Spinal cord (tissue), 10 donors: ENCODE measurements around the gene RAB40C. TPM values are rescaled to one million over a fixed set of nuclear protein-coding genes. Genes with fewer than 3 reads are reported as not detected.

Source experiments
- DNase-seq, 6 donors: peaks; one replicate each; pipeline versions ENCODE4 v3.0.0 to v3.0.0-alpha.2; 2013 to 2015; ENCODE audit warnings: low spot score in 6 of 6, low read depth in 4 of 6
- H3K27ac ChIP-seq: one replicate; pipeline ENCODE4 v1.5.1; 2013; ENCODE audit warnings: low read depth, low read length, control low read depth
- H3K27me3 ChIP-seq: one replicate; pipeline ENCODE4 v1.6.1; 2013; ENCODE audit warnings: low read length; ENCODE audit not compliant: control insufficient read depth, insufficient read depth
- H3K36me3 ChIP-seq: one replicate; pipeline ENCODE4 v1.6.1; 2013; ENCODE audit warnings: low read length; ENCODE audit not compliant: control insufficient read depth, insufficient read depth
- H3K4me1 ChIP-seq: one replicate; pipeline ENCODE4 v1.6.1; 2013; ENCODE audit warnings: low read length; ENCODE audit not compliant: control insufficient read depth, insufficient read depth
- H3K4me3 ChIP-seq: one replicate; pipeline ENCODE4 v1.5.1; 2013; ENCODE audit warnings: low read depth, low read length, control low read depth
- H3K9me3 ChIP-seq: one replicate; pipeline ENCODE4 v1.6.1; 2013; ENCODE audit warnings: low read length; ENCODE audit not compliant: control insufficient read depth, insufficient read depth
- WGBS: methylation state at CpG from one replicate; pipeline ENCODE4 v1.1.5; 2013; ENCODE audit warnings: missing lambda C conversion rate; ENCODE audit not compliant: insufficient coverage; 5-methylcytosine and 5-hydroxymethylcytosine counted together
- polyA plus RNA-seq, 2 donors: library from polyadenylated mRNA; unstranded; fragments of 120-200 nt; gene quantifications; one replicate each; pipeline ENCODE4 v1.2.1, GENCODE V29; 2013; ENCODE audit not compliant: insufficient read length in 2 of 2
- total RNA-seq, 2 donors: library from RNA; depleted of rRNA in 1 of 2; stranded (reverse); fragments of 120-200 nt in 1 of 2; fragments of >200 nt in 1 of 2; gene quantifications; one replicate each; pipeline versions ENCODE4 v1.2.3 to v1.2.4, GENCODE V29; 2013 to 2014
- donor health status: healthy.

The RAB40C gene
- total and polyA plus RNA-seq, 4 donors: 12.4 to 45.7 (median 30.1) TPM

DNA sequence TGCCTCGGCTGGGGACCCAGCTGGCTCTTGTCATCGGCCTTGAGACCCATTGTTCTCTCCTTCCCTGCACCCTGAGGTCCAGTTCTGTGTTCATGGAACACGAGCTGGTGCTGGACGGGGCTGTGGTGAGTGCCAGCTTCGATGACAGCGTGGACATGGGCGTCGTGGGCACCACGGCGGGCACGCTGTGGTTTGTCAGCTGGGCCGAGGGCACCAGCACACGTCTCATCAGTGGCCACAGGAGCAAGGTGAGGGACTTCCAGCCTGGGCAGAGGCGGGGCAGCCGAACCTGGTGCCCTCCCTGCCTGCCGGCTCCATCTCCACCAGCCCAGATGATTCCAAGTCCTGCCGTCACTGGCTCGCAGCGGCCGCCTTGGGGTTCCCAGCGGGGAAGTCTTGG, 72.7 kb downstream of the RAB40C start:
- Histone ChIP-seq H3K36me3 (peaks cover 88% of the 10 kb centered on the region), H3K4me3 (no peak overlapping the region), H3K4me1 (peaks cover 21% of the 10 kb centered on the region), H3K9me3 (no peaks in the 10 kb centered on the region), H3K27ac (no peak overlapping the region), H3K27me3 (no peaks in the 10 kb centered on the region)
- no peak for DNase-seq
- 96% methylated on average over 21 of the region's 21 CpGs for WGBS

DNA sequence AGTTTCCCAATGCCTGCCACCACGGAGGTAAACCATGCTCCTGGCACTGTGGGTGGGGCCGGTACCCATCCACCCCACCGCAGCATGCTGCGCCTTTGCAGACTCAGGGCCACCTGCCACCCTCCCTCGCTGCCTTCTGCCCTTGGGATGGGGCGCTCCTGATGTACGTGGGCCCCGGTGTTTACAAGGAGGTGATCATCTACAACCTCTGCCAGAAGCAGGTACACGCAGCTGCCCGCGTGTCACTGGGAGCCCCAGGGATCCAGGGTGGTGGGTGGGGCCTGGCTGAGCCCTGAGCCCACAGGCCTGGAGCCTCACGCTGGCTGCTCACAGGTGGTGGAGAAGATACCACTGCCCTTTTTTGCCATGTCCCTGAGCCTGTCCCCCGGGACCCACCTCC, 76.7 kb downstream of the RAB40C start:
- H3K4me3 ChIP-seq: no peak overlapping the region
- peaks cover 21% of the 10 kb centered on the region for H3K4me1 ChIP-seq
- H3K27ac ChIP-seq: no peak overlapping the region
- no peaks in the 10 kb centered on the region for H3K9me3 ChIP-seq
- no peaks in the 10 kb centered on the region for H3K27me3 ChIP-seq
- WGBS: 94% methylated on average over 10 of the region's 13 CpGs
- DNase-seq: no peak
- peaks cover 85% of the 10 kb centered on the region for H3K36me3 ChIP-seq

DNA sequence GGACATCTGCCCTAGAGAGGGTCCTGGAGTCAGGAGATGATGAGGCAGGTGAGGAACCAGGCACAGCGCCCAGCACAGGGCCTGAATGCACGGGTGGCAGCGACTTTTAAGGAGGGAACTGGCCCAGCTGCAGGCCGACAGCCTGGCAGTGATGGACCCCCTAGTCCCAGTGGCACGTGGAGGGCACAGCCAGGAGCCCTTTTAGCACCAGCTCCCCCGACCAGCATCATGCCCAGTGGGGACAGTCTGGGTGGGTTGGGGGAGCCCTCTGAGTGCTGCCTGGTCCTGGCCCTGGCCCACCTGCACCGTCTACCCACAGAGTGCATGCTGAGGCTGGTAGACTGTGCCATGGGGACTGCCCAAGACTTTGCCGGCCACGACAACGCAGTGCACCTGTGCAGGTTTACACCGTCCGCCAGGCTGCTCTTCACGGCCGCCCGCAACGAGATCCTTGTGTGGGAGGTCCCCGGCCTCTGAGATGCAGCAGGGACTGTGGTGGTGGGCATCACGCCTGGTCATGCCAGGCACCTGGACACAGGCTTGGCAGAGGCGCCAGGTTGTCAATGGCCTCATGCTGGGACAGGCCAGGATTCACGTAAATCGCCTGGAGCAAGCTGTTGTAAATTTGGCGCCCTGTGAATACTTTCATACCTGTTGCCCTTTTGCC, 77.4 kb downstream of the RAB40C start:
- H3K36me3 ChIP-seq: peaks cover 85% of the 10 kb centered on the region
- no peaks in the 10 kb centered on the region for H3K27me3 ChIP-seq
- H3K27ac ChIP-seq: peak overlapping the region; percentile 33
- peaks cover 21% of the 10 kb centered on the region for H3K4me1 ChIP-seq
- WGBS: 76% methylated on average over 17 of the region's 22 CpGs
- no peak for DNase-seq
- H3K9me3 ChIP-seq: no peaks in the 10 kb centered on the region
- no peak overlapping the region for H3K4me3 ChIP-seq

DNA sequence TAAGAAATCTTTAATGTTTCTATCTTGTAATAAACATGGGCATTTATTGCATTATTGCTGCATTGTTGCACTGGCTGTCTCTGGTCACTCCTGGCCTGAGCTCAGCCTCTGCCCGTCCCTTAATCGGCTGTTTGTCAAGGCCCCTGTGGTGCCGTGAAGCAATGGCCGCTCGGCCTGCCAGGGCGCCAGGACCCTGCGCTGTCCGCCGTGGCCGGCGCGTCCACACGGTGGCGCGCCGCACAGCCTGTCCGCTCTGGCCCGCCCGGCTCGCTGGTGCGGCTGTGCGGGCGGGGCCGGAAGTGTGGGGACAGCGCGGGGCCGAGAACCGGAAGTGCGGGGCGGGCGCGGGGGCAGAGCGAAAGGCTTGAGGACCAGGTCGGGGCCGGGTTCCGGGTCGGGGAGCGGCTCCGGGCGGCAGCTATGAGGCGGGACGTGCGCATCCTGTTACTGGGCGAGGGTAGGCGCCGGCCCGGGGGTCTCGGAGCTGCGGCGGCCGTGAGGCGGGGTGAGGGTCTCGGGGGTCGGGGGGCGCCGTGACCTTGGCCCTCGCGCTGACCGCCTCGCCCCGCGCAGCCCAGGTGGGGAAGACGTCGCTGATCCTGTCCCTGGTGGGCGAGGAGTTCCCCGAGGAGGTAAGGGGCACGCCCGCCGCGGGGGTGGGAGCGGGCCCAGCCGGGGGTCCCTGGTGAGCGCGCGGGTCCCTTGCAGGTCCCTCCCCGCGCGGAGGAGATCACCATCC, 78.1 kb downstream of the RAB40C start, which contains the start of gene RHOT2:
Gene RHOT2 (plus strand): TSS at position 353 of the 739 bp plus-strand sequence. CDS start 68 bp downstream, at position 421.
- Histone ChIP-seq H3K36me3 (peaks cover 85% of the 10 kb centered on the region), H3K4me1 (peaks cover 21% of the 10 kb centered on the region), H3K9me3 (no peaks in the 10 kb centered on the region), H3K4me3 (peak within 1 kb of the TSS; percentile 66), H3K27me3 (no peaks in the 10 kb centered on the region), H3K27ac (peak within 1 kb of the TSS; percentile 33)
- DNase-seq: peak; percentile 63 to 97 (median 86)
- 0% methylated on average over 78 of the region's 78 CpGs for WGBS

DNA sequence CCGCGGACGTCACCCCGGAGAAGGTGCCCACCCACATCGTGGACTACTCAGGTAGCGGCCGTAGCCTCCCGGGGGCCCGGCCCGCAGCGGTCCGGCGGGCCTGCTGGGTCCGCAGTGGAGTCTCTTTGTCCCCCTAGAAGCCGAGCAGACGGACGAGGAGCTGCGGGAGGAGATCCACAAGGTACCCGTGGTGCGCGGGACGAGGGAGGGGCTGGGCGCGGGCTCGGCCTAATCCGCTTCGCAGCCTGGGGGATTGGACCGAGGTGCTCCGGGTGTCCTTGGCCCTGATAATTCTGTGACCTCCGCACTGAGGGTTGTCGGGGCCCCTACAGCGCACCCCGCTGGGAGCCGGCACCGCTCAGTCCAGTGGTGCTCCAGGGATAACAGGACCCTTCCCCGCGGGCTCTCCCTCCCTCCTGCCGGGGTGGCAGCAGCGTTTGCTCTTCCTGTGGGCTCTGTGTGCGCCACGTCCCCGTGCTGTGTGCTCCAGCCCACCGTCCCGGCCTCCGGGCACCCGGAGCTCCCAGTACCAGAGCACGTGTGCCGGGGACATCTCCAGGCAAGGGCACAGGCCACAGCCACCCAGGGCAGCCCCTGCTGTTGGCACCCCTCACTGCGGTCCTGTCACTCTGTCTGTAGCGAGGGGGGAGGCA, 78.8 kb downstream of the RAB40C start:
- Histone ChIP-seq H3K4me3 (peak overlapping the region; percentile 66), H3K4me1 (peaks cover 21% of the 10 kb centered on the region), H3K9me3 (no peaks in the 10 kb centered on the region), H3K27ac (no peak overlapping the region), H3K36me3 (peaks cover 89% of the 10 kb centered on the region), H3K27me3 (no peaks in the 10 kb centered on the region)
- DNase-seq: no peak
- 15% methylated on average over 50 of the region's 50 CpGs for WGBS

DNA sequence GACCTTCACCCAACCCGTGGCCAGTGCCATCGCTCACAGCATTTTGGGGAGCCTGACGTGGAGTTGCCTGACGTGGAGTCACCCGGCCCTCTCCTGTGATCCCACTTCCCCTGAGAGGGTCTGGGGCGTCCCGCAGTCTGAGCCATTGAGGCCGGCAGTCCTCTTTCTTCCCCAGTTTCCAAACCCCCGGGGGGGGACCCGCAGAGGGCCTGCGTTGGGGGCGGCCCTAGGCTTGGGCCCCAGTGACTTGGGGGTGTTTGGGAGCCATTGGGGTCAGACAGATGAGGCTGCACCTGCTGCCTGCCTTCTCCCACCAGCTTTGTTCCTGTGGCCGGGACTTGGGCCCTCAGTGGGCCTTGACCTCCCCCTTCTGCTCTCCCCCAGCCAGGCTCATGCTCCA, 79.8 kb downstream of the RAB40C start:
- peaks cover 91% of the 10 kb centered on the region for H3K36me3 ChIP-seq
- 94% methylated on average over 13 of the region's 13 CpGs for WGBS

DNA sequence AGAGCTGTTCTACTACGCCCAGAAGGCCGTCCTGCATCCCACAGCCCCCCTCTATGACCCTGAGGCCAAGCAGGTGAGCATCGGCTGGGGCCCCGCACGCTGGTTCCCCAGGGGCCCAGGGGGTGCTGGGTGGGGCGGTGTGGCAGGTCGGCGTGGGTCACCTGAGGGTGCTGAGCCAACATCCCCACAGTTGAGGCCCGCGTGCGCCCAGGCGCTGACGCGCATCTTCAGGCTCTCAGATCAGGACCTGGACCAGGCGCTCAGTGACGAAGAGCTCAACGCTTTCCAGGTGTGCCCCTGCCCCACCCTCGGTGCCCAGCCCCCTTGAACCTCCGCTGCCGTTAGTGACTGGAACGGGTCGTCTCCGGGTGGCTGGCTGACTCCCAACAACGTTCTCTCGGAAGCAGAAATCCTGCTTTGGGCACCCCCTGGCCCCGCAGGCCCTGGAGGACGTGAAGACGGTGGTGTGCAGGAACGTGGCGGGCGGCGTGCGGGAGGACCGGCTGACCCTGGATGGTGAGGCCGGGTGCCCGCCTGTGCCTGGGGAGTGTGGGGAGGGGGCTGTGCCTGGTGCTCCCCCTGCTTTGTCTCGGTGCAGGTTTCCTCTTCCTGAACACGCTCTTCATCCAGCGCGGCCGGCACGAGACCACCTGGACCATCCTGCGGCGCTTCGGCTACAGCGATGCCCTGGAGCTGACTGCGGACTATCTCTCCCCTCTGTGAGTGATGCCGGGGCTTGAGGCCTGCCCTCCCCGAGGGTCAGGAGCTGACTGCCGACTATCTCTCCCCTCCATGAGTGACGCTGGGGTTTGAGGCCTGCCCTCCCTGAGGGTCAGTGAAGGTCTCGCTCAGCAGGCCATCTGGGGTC, 80.9 kb downstream of the RAB40C start:
- H3K4me1 ChIP-seq: peaks cover 29% of the 10 kb centered on the region
- DNase-seq: no peak
- peaks cover 5% of the 10 kb centered on the region for H3K27me3 ChIP-seq
- H3K36me3 ChIP-seq: peaks cover 88% of the 10 kb centered on the region
- 94% methylated on average over 51 of the region's 52 CpGs for WGBS
- H3K27ac ChIP-seq: no peak overlapping the region
- no peaks in the 10 kb centered on the region for H3K9me3 ChIP-seq
- no peak overlapping the region for H3K4me3 ChIP-seq

More for the DNA sequence above, 79.8 kb downstream of the RAB40C start:
- Histone ChIP-seq H3K9me3 (no peaks in the 10 kb centered on the region), H3K4me1 (peaks cover 22% of the 10 kb centered on the region), H3K27ac (no peak overlapping the region), H3K4me3 (no peak overlapping the region), H3K27me3 (no peaks in the 10 kb centered on the region)
- DNase-seq: no peak

DNA sequence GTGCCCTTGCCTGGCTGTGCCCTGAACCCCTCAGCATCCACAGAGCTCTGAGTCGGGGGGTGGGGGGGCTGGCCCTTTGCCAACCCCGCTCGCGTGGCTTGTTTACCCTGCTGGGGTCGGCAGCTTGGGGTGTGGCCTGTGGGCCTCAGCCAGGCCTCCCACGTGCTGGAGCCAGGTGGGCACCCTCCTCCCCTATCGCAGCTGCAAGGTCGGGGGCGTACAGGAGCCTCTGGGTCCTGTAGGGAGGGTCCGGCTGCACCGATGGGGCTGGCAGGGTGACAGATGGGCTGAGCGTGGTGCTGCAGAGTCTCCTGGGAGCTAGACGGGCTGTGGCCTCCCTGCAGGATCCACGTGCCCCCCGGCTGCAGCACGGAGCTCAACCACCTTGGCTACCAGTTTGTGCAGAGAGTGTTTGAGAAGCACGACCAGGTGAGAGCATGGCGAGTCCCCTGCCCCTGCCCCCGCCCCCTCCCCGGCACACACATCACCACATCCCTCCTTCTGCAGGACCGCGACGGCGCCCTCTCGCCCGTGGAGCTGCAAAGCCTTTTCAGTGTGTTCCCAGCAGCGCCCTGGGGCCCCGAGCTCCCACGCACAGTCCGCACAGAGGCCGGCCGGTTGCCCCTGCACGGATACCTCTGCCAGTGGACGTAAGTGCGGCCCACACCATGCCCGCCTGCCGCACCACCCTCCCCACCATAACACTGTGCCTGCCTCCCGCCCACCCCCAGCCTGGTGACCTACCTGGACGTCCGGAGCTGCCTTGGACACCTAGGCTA, 81.7 kb downstream of the RAB40C start:
- Histone ChIP-seq H3K4me3 (no peak overlapping the region), H3K27ac (no peak overlapping the region), H3K4me1 (peaks cover 34% of the 10 kb centered on the region), H3K36me3 (peaks cover 84% of the 10 kb centered on the region), H3K9me3 (no peaks in the 10 kb centered on the region), H3K27me3 (peaks cover 5% of the 10 kb centered on the region)
- 87% methylated on average over 32 of the region's 40 CpGs for WGBS
- DNase-seq: no peak
